NAMALWA (cell line): ENCODE measurements around the gene PACSIN2.
A peak's percentile ranks its signal among the peaks of the same experiment; 100 is the strongest.

ENCODE experiments used
- DNase-seq: peaks from one replicate; pipeline ENCODE4 v3.0.0-alpha.2; 2015; ENCODE audit warnings: low spot score

The PACSIN2 gene

GRCh38 chr22:42905217-42905616, 109.7 kb downstream of the PACSIN2 start:
- DNase-seq = no peak

GRCh38 chr22:42904050-42904449, 110.9 kb downstream of the PACSIN2 start:
- DNase-seq = no peak

GRCh38 chr22:42902875-42903510, 112.0 kb downstream of the PACSIN2 start:
- DNase-seq = no peak

- DNase-seq = peak; percentile 49
Observed at GRCh38 chr22:42901790-42902508, 113.0 kb downstream of the PACSIN2 start.

GRCh38 chr22:42897960-42898359, 117.0 kb downstream of the PACSIN2 start:
- no peak for DNase-seq

GRCh38 chr22:42895541-42895981, 119.4 kb downstream of the PACSIN2 start:
- no peak for DNase-seq

- DNase-seq = no peak
Observed at GRCh38 chr22:42895087-42895486, 119.9 kb downstream of the PACSIN2 start.

- no peak for DNase-seq
Observed at GRCh38 chr22:42893371-42894150, 121.4 kb downstream of the PACSIN2 start.

GRCh38 chr22:42892571-42893316, 122.2 kb downstream of the PACSIN2 start:
- no peak for DNase-seq

GRCh38 chr22:42892156-42892555, 122.8 kb downstream of the PACSIN2 start:
- DNase-seq = no peak

GRCh38 chr22:42891696-42892095, 123.3 kb downstream of the PACSIN2 start:
- DNase-seq = no peak

GRCh38 chr22:42891008-42891407, 123.9 kb downstream of the PACSIN2 start:
- DNase-seq = no peak

- no peak for DNase-seq
Observed at GRCh38 chr22:42889304-42889703, 125.6 kb downstream of the PACSIN2 start.

- no peak for DNase-seq
Observed at GRCh38 chr22:42887523-42888507, 127.1 kb downstream of the PACSIN2 start.

GRCh38 chr22:42887120-42887519, 127.8 kb downstream of the PACSIN2 start:
- no peak for DNase-seq

GRCh38 chr22:42885446-42885845, 129.5 kb downstream of the PACSIN2 start:
- no peak for DNase-seq

- no peak for DNase-seq
Observed at GRCh38 chr22:42884616-42885375, 130.2 kb downstream of the PACSIN2 start.

- no peak for DNase-seq
Observed at GRCh38 chr22:42883970-42884369, 131.0 kb downstream of the PACSIN2 start.

GRCh38 chr22:42883121-42883520, 131.8 kb downstream of the PACSIN2 start:
- DNase-seq = no peak

GRCh38 chr22:42881982-42882656, 132.8 kb downstream of the PACSIN2 start:
- DNase-seq = peak; percentile 68
